ENCODE data around the gene HUWE1. TPM values are rescaled to one million over a fixed set of nuclear protein-coding genes. Genes with fewer than 3 reads are reported as not detected.

The HUWE1 gene
- total RNA-seq, 1 donor from 2014 or later = 225 TPM

- Mint-ChIP-seq H3K27ac (ENCODE audit: unreplicated experiment) (no peak overlapping the region), H3K36me3 (ENCODE audit: low read depth, unreplicated experiment) (peaks cover 3% of the 10 kb centered on the region), H3K27me3 (ENCODE audit: low read depth, unreplicated experiment) (no peaks in the 10 kb centered on the region), H3K4me1 (ENCODE audit: low read depth, unreplicated experiment) (peaks cover 5% of the 10 kb centered on the region), H3K9me3 (ENCODE audit: unreplicated experiment) (no peaks in the 10 kb centered on the region), H3K4me3 (ENCODE audit: unreplicated experiment) (no peak overlapping the region)
- Histone ChIP-seq H3K9ac (ENCODE audit: low read length) (no peak overlapping the region), H2AFZ (ENCODE audit: low read depth, low read length) (no peak overlapping the region), H3K4me1 (ENCODE audit: insufficient read depth, low read length) (no peaks in the 10 kb centered on the region), H3K4me3 (ENCODE audit: insufficient read depth, low read depth, low read length) (no peak overlapping the region), H3K4me2 (ENCODE audit: low read length) (no peak overlapping the region), H3K27ac (ENCODE audit: low read depth, low read length) (no peak overlapping the region), H3K27me3 (ENCODE audit: insufficient read depth, low read length) (no peaks in the 10 kb centered on the region), H3K9me3 (ENCODE audit: insufficient read depth, low read depth, low read length) (no peaks in the 10 kb centered on the region), H4K20me1 (ENCODE audit: insufficient read depth, low read length) (peaks cover 60% of the 10 kb centered on the region), H3K79me2 (ENCODE audit: insufficient read depth, low read length) (peaks cover 95% of the 10 kb centered on the region), H3K36me3 (ENCODE audit: insufficient read depth, low read length) (peaks cover 13% of the 10 kb centered on the region)
- no peak for TF ChIP-seq EZH2 (IDR thresholded peaks at IDR 0.05; ENCODE audit: insufficient read depth, low read length)
- TF ChIP-seq, protein P1, sequence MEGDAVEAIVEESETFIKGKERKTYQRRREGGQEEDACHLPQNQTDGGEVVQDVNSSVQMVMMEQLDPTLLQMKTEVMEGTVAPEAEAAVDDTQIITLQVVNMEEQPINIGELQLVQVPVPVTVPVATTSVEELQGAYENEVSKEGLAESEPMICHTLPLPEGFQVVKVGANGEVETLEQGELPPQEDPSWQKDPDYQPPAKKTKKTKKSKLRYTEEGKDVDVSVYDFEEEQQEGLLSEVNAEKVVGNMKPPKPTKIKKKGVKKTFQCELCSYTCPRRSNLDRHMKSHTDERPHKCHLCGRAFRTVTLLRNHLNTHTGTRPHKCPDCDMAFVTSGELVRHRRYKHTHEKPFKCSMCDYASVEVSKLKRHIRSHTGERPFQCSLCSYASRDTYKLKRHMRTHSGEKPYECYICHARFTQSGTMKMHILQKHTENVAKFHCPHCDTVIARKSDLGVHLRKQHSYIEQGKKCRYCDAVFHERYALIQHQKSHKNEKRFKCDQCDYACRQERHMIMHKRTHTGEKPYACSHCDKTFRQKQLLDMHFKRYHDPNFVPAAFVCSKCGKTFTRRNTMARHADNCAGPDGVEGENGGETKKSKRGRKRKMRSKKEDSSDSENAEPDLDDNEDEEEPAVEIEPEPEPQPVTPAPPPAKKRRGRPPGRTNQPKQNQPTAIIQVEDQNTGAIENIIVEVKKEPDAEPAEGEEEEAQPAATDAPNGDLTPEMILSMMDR (IDR thresholded peaks at IDR 0.05; ENCODE audit: insufficient read depth, low read depth, low read length) = no peak
- DNase-seq (ENCODE audit: low read depth) = no peak
- FAIRE-seq = peak; percentile 75
Observed at GRCh38 chrX:53656845-53657244, 29.7 kb downstream of the HUWE1 start.

DNA sequence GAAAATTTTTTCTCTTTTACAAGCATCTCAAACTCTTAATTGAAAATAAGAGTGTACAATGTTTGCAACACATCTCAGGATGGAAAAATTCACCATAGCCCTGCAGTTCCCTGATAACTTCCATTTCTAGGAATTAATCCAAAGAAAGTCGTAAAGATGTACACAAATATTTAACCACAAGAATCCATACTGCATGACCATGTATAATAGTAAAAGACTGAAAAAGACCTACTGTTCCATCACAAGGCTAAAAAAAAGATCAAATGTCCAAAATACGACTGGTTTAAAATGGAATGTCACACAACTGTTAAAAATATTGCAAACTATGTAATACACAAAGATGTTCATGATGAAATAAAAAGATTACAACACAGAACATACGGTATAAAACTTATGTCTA lies 32.1 kb downstream of the HUWE1 start:
- H3K4me3 ChIP-seq (ENCODE audit: insufficient read depth, low read depth, low read length) = no peak overlapping the region
- H3K27me3 ChIP-seq (ENCODE audit: insufficient read depth, low read length) = no peaks in the 10 kb centered on the region
- Mint-ChIP-seq H3K27me3 (ENCODE audit: low read depth, unreplicated experiment) (no peaks in the 10 kb centered on the region), H3K36me3 (ENCODE audit: low read depth, unreplicated experiment) (peaks cover 3% of the 10 kb centered on the region), H3K9me3 (ENCODE audit: unreplicated experiment) (no peaks in the 10 kb centered on the region), H3K4me3 (ENCODE audit: unreplicated experiment) (no peak overlapping the region), H3K4me1 (ENCODE audit: low read depth, unreplicated experiment) (peaks cover 3% of the 10 kb centered on the region), H3K27ac (ENCODE audit: unreplicated experiment) (no peak overlapping the region)
- H2AFZ ChIP-seq (ENCODE audit: low read depth, low read length) = no peak overlapping the region
- H3K79me2 ChIP-seq (ENCODE audit: insufficient read depth, low read length) = peaks cover 97% of the 10 kb centered on the region
- H3K4me1 ChIP-seq (ENCODE audit: insufficient read depth, low read length) = no peaks in the 10 kb centered on the region
- no peak for TF ChIP-seq EZH2 (IDR thresholded peaks at IDR 0.05; ENCODE audit: insufficient read depth, low read length)
- TF ChIP-seq, protein P1 (IDR thresholded peaks at IDR 0.05; ENCODE audit: insufficient read depth, low read depth, low read length) = no peak
- H4K20me1 ChIP-seq (ENCODE audit: insufficient read depth, low read length) = peaks cover 66% of the 10 kb centered on the region
- H3K36me3 ChIP-seq (ENCODE audit: insufficient read depth, low read length) = peaks cover 19% of the 10 kb centered on the region
- FAIRE-seq = no peak
- H3K27ac ChIP-seq (ENCODE audit: low read depth, low read length) = no peak overlapping the region
- no peak overlapping the region for H3K9ac ChIP-seq (ENCODE audit: low read length)
- no peak overlapping the region for H3K4me2 ChIP-seq (ENCODE audit: low read length)
- H3K9me3 ChIP-seq (ENCODE audit: insufficient read depth, low read depth, low read length) = no peaks in the 10 kb centered on the region
- no peak for DNase-seq (ENCODE audit: low read depth)

- H3K27ac Mint-ChIP-seq (ENCODE audit: unreplicated experiment) = no peak overlapping the region
- no peaks in the 10 kb centered on the region for H3K36me3 Mint-ChIP-seq (ENCODE audit: low read depth, unreplicated experiment)
- H3K27me3 Mint-ChIP-seq (ENCODE audit: low read depth, unreplicated experiment) = no peaks in the 10 kb centered on the region
- Histone ChIP-seq H3K9me3 (ENCODE audit: insufficient read depth, low read depth, low read length) (no peaks in the 10 kb centered on the region), H3K79me2 (ENCODE audit: insufficient read depth, low read length) (peaks cover 21% of the 10 kb centered on the region), H3K9ac (ENCODE audit: low read length) (no peak overlapping the region), H4K20me1 (ENCODE audit: insufficient read depth, low read length) (peaks cover 27% of the 10 kb centered on the region), H3K4me2 (ENCODE audit: low read length) (no peak overlapping the region), H3K4me3 (ENCODE audit: insufficient read depth, low read depth, low read length) (no peak overlapping the region), H2AFZ (ENCODE audit: low read depth, low read length) (no peak overlapping the region), H3K27me3 (ENCODE audit: insufficient read depth, low read length) (no peaks in the 10 kb centered on the region), H3K27ac (ENCODE audit: low read depth, low read length) (no peak overlapping the region), H3K4me1 (ENCODE audit: insufficient read depth, low read length) (no peaks in the 10 kb centered on the region), H3K36me3 (ENCODE audit: insufficient read depth, low read length) (peaks cover 42% of the 10 kb centered on the region)
- DNase-seq (ENCODE audit: low read depth) (no peak), FAIRE-seq (no peak)
- TF ChIP-seq EZH2 (IDR thresholded peaks at IDR 0.05; ENCODE audit: insufficient read depth, low read length) = no peak
- TF ChIP-seq, protein P1 (IDR thresholded peaks at IDR 0.05; ENCODE audit: insufficient read depth, low read depth, low read length) = no peak
- H3K4me1 Mint-ChIP-seq (ENCODE audit: low read depth, unreplicated experiment) = no peaks in the 10 kb centered on the region
- H3K4me3 Mint-ChIP-seq (ENCODE audit: unreplicated experiment) = no peak overlapping the region
- no peaks in the 10 kb centered on the region for H3K9me3 Mint-ChIP-seq (ENCODE audit: unreplicated experiment)
Observed at GRCh38 chrX:53644751-53645150, 41.8 kb downstream of the HUWE1 start.
